Stimulated activated memory B cell treated with anti-CD40 and anti-IgM and Interleukin-4, amounts not matched to agents 10 μg/mL and 1 μg/mL and 100 μg/mL, for 72 hours (primary cell): Measurements from ENCODE around the gene CLSTN3.
"Not testable (repeated sequence)": the region's sequence is repeated elsewhere in the genome, so short reads cannot be mapped to it uniquely, and the experiment has no call there.

Experiments
- ATAC-seq: fragments of 150-1000 bp; cut with Tn5 transposase; 2 replicates; pipeline ENCODE4 v1.10.0; 2021
- H3K27ac Mint-ChIP-seq: one replicate; pipeline ENCODE4 v1.8.0; 2022; ENCODE audit warnings: mild to moderate bottlenecking, mixed read lengths
- H3K27me3 Mint-ChIP-seq: one replicate; pipeline ENCODE4 v1.8.0; 2022; ENCODE audit warnings: mixed read lengths
- H3K36me3 Mint-ChIP-seq: one replicate; pipeline ENCODE4 v1.8.0; 2022; ENCODE audit warnings: mixed read lengths
- H3K4me1 Mint-ChIP-seq: one replicate; pipeline ENCODE4 v1.8.0; 2022; ENCODE audit warnings: mixed read lengths
- H3K4me3 Mint-ChIP-seq: one replicate; pipeline ENCODE4 v1.8.0; 2022; ENCODE audit warnings: mild to moderate bottlenecking, moderate library complexity, mixed read lengths
- H3K9me3 Mint-ChIP-seq: one replicate; pipeline ENCODE4 v1.8.0; 2022; ENCODE audit warnings: mixed read lengths

CLSTN3 gene

DNA sequence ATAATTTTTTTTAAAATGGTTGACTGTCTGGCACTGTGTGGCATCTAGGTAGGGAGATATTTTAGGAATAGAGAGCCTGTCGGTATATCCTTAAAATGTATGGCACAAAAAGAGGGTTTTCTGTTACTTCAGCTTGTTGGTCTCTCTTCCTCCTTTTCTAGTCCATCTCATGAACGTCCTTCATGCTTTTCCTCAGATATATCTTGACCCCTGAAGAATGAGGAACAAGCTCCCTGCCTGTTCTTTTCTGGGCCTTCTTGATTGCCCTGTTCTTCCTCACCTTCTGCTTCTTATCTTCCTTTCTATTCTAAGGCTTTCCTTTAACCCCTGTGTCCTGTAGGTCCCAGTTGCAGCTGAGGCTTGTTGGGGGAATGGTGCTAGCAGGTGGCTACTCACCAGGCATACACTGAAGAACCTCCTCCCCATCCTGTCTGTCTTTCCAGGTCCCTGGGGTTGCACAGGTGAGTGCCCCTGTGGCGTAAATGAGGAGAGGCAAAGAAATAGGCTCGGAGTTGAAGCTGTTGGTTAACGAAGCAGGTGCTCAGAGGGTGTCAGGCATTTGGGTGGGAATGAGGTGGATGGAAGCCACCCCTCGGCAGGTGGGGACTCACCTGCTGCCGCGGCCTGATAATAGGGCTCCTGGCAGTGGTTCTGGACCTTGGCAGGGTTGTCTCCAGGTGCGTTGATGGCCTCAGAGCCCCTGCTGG, 30.7 kb upstream of the CLSTN3 start:
- Mint-ChIP-seq H3K4me1 (peaks cover 6% of the 10 kb centered on the region), H3K36me3 (peaks cover 24% of the 10 kb centered on the region), H3K27me3 (no peaks in the 10 kb centered on the region), H3K9me3 (no peaks in the 10 kb centered on the region), H3K27ac (no peak overlapping the region), H3K4me3 (no peak overlapping the region)
- no peak for ATAC-seq

DNA sequence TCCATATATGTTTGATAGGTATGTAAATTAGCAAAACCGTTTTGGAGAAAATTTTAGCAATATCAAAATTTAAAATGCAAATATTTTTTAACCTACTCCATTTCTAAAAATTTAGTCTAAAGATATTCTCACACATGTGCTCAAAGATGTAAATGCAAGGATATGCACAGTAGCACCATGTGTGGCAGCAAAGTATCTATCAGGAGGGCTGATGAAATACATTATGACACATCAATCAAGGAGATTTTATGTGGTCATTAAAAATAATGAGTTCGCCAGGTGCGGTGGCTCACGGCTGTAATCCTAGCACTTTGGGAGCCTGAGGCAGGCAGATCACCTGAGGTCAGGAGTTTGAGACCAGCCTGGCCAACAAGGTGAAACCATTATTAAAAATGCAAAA, 29.9 kb upstream of the CLSTN3 start:
- peaks cover 2% of the 10 kb centered on the region for H3K4me1 Mint-ChIP-seq
- no peaks in the 10 kb centered on the region for H3K9me3 Mint-ChIP-seq
- no peak overlapping the region for H3K4me3 Mint-ChIP-seq
- peaks cover 24% of the 10 kb centered on the region for H3K36me3 Mint-ChIP-seq
- no peak for ATAC-seq
- H3K27me3 Mint-ChIP-seq = no peaks in the 10 kb centered on the region
- no peak overlapping the region for H3K27ac Mint-ChIP-seq

DNA sequence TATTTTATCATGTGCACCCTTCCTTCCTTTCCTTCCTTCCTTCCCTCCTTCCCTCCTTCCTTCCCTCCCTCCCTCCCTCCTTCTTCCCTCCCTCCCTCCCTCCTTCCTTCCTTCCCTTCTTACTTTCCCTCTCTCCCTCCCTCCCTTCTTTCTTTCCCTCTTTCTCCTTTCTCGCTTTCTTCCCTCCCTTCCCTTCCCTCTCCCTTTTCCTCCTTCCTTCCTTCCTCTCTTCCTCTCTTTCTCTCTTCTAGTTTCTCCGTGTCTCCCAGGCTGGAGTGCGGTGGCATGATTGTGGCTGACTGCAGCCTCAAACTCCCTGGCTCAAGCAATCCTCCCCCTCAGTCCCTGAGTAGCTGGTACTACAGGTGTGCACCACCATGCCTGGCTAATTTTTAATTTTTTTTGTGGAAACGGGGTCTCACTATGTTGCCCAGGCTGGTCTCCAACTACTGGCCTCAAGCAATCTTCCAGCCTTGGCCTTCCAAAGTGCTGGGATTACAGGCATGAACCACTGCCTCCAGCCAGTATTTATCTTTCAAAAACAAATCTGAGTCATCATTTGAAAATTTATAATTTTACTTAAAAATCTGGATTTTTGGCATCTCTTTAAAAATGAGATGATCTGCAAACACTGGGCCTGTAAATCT, 29.0 kb upstream of the CLSTN3 start:
- Mint-ChIP-seq H3K4me1 (peaks cover under 1% of the 10 kb centered on the region), H3K9me3 (peaks cover 5% of the 10 kb centered on the region), H3K27ac (no peak overlapping the region), H3K27me3 (no peaks in the 10 kb centered on the region), H3K4me3 (no peak overlapping the region), H3K36me3 (peaks cover 34% of the 10 kb centered on the region)
- no peak for ATAC-seq

DNA sequence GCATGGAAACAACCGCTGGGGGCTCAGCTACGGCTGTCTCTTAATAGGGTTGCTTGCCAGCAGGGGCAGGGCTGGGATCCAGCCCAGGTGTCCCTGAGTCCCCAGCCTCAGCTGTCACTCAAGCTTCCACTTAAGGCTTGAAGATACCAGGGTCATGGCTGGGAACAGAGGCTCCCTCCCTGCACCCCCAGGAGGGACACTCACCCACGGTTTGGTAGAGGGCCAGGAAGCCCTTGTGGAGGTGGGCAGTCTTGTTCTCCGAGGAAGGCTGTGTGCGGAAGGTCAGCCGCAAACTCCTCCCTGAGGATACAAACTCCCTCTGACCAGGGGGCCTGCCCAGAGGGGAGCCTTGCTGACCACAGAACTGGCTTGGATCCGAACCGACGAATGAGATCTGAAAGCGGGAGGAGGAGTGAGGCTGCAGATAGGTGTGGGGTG, 28.5 kb upstream of the CLSTN3 start:
- H3K27ac Mint-ChIP-seq = no peak overlapping the region
- no peaks in the 10 kb centered on the region for H3K27me3 Mint-ChIP-seq
- peaks cover 5% of the 10 kb centered on the region for H3K4me1 Mint-ChIP-seq
- no peak overlapping the region for H3K4me3 Mint-ChIP-seq
- H3K36me3 Mint-ChIP-seq = peaks cover 39% of the 10 kb centered on the region
- H3K9me3 Mint-ChIP-seq = peaks cover 9% of the 10 kb centered on the region
- peak; percentile 36 for ATAC-seq

DNA sequence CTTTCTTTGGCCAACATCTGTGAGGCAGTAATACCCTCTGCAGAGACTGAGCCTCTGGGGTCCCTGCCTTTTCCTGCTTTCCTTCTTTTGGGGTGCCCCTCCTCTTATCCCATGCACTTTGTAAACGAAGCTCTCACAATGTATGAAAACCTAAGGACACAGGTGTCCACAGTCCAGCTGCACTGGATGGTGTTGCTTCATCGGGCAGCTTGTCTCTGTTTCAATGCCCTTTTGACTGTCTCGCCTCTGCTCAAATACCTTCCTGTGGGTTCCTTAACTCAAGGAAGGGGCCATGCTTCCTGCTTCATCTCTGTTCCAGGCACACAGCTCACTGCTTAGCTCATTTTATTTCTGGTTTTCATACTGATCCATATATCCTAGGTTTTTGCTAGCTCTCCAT, 27.6 kb upstream of the CLSTN3 start:
- H3K9me3 Mint-ChIP-seq = peaks cover 9% of the 10 kb centered on the region
- ATAC-seq = no peak
- no peaks in the 10 kb centered on the region for H3K27me3 Mint-ChIP-seq
- H3K4me3 Mint-ChIP-seq = no peak overlapping the region
- peaks cover 6% of the 10 kb centered on the region for H3K4me1 Mint-ChIP-seq
- no peak overlapping the region for H3K27ac Mint-ChIP-seq
- H3K36me3 Mint-ChIP-seq = peaks cover 40% of the 10 kb centered on the region

DNA sequence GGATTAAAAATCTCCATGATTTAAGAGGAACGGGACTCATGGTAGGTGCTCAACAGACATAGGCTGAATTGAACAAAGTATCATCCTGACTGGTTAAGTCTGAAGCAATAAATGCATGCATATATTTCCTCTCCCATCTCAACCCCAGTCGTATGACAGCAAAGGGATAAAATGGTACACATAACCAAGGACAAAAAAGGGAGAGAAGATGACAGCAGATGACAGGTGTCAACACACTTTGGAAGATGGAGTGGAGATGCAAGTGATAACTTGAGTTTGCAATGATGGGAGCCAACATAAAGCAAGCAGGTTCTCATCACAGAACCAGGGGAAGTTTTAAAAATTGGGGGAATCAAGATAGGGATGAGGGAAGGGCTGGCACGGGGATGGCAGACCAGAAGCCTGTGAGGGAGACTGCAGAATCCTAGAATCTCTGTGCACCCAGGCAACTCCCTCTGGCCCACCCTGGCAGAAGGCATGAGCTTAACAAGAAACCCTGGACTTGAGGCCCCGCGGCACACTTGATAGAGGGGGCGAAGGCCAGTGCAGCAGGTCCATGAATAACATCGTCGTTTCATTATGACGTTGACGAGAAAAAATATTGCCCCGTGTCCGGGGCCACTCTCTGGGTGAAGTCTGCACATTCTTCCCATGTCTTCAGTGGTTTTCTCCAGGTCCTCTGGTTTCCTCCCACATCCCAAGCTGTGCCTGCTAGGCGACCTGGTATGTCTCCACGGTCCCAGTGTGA, 26.2 kb upstream of the CLSTN3 start:
- H3K36me3 Mint-ChIP-seq = peaks cover 33% of the 10 kb centered on the region
- peaks cover 18% of the 10 kb centered on the region for H3K4me1 Mint-ChIP-seq
- no peaks in the 10 kb centered on the region for H3K27me3 Mint-ChIP-seq
- H3K4me3 Mint-ChIP-seq = no peak overlapping the region
- H3K27ac Mint-ChIP-seq = peak overlapping the region; percentile 5
- no peak for ATAC-seq
- peaks cover 9% of the 10 kb centered on the region for H3K9me3 Mint-ChIP-seq

DNA sequence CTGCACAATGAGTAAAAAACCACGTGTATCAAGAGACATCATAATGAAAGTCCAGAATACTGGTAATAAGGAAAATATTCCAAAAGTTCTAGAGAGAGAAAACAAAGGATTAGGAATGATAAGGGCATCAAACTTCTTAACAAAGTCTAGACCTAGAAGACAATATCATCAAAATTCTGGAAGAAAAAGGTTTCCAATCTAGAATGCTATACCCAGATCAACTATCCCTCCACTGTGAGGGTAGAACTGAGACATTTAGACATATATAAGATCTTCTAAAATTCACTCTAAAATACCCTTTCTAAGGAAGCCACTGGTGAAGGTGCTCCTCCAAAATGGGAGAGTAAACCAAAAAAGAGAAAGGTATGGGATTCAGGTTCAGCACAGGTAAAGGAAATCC, 24.1 kb upstream of the CLSTN3 start:
- Mint-ChIP-seq H3K4me1 (peaks cover 33% of the 10 kb centered on the region), H3K27ac (no peak overlapping the region), H3K4me3 (no peak overlapping the region), H3K27me3 (no peaks in the 10 kb centered on the region), H3K36me3 (peaks cover 33% of the 10 kb centered on the region), H3K9me3 (peaks cover 9% of the 10 kb centered on the region)
- no peak for ATAC-seq

DNA sequence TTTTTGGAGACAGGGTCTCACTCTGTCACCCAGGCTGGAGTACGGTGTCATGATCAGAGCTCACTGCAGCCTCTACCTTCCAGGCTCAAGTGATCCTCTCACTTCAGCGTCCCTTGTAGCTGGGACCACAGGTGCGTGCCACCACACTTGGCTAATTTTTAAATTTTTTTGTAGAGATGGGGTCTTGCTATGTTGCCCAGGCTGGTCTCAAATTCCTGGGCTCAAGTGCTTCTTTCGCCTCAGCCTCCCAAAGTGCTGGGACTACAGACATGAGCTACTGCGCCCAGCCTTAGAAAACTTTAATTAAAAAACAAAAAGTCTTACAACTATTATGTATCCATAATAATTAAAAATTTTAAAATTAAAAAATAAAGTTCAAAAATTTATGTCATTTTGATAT, 23.0 kb upstream of the CLSTN3 start:
- not testable (repeated sequence) for H3K27me3 Mint-ChIP-seq, H3K27ac Mint-ChIP-seq, ATAC-seq, H3K9me3 Mint-ChIP-seq, H3K4me3 Mint-ChIP-seq
- Mint-ChIP-seq H3K4me1 (peaks cover 33% of the 10 kb centered on the region), H3K36me3 (peaks cover 26% of the 10 kb centered on the region)

DNA sequence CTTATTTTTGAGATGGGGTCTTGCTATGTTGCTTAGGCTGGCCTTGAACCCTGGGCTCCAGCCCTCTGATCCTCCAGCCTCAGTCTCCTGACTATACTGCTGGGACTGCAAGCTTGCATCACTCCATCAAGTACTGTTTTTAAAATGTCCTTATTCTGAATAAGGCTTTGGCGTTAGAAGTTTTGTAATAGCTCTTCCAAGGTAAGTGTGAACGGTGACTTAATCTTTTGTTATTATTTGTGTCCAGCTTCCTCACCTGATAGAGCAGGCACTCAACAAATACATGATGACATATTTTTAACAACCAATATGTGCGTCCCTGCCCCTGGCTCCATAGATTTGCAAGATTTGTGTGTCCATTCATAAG, 22.6 kb upstream of the CLSTN3 start:
- Mint-ChIP-seq H3K27ac (peak overlapping the region; percentile 98), H3K27me3 (no peaks in the 10 kb centered on the region), H3K4me3 (peak overlapping the region; percentile 94), H3K36me3 (peaks cover 23% of the 10 kb centered on the region), H3K4me1 (peaks cover 33% of the 10 kb centered on the region), H3K9me3 (peaks cover 9% of the 10 kb centered on the region)
- no peak for ATAC-seq

DNA sequence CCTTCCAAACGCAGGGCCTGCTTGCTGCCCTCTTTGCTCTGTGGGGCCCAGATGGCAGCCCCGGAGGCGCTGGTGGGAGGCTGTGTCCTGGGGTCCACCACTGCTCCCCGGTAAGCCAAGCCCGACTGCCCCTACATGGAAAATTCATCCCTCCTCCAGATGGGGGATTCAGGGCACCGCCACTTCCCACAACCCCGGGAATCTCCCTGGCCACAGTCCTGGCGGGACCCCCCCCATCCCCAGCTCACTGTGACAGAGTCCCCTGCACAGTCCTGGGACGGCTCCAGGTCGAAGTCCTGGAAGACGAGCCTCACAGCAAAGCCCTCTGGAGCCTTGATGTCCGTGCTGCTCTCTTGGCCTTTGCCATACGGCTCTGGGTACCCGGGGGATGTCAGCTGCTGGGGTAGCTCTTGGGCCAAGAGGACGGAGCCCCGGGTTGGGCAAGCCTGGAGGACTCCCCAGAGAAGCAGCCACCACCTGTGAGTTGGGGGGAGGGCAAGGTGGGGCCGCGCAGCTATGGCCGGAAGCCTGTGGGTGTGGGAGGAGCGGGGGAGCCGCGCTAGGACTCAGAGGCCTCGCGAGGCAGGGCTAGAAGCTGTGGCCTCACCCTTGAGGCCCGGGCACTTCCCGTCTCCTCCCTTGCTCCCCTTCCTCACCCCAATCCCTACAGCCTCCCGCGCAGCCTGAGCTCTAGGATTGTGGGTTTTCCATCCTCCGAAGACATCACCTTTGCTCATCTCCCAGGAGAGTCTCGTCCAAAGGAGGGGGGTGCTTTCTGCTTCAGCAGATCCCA, 22.0 kb upstream of the CLSTN3 start:
- Mint-ChIP-seq H3K9me3 (peaks cover 9% of the 10 kb centered on the region), H3K27ac (peak overlapping the region; percentile 98), H3K36me3 (peaks cover 21% of the 10 kb centered on the region), H3K4me3 (peak overlapping the region; percentile 94), H3K27me3 (no peaks in the 10 kb centered on the region), H3K4me1 (peaks cover 34% of the 10 kb centered on the region)
- peak; percentile 97 for ATAC-seq

DNA sequence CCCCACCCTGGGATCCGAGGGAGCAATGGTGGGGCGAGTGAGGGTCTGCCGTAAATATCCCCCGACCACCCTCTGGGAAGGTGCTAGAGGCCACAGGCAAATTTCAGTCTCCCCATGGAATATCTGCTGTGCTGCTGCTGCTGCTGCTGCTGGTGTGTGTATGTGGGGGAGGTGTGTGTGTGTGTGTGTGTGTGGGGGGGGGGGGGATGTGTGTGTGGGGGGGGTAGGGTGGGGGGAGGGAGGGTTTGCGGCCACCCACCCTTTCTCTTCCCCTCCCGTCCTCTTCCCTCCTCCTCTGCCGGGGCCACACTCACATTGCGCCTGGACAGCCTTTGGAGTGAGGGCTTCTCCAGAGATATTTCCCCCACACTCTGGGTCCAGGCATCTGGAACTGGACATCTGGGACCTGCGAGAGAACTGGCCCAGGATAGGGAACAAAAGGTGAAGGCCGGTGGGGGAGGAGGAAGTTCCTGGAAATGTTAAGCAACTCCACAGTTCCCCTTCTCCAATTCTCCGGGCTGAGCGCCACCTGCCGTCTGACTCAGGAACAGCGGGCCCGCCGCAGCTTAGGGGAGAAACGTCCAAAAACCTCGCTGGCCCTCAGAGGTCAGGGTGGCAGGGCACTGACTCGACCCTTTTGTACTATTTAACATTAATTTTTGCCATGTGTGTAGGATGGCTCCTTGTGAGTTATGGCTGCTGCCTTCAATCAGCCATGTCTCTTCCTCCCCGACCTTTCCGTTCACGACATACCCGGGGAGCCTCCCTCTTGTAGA, 21.2 kb upstream of the CLSTN3 start, which contains the start of gene C1RL:
C1RL (minus strand) TSS at position 419 of the 776 bp plus-strand sequence; CDS start at position 385, 34 bp downstream.
- Mint-ChIP-seq H3K27me3 (no peaks in the 10 kb centered on the region), H3K9me3 (peaks cover 9% of the 10 kb centered on the region), H3K4me3 (peak within 1 kb of the TSS; percentile 94), H3K36me3 (peaks cover 19% of the 10 kb centered on the region), H3K27ac (peak within 1 kb of the TSS; percentile 98), H3K4me1 (peaks cover 39% of the 10 kb centered on the region)
- peak; percentile 61 for ATAC-seq

DNA sequence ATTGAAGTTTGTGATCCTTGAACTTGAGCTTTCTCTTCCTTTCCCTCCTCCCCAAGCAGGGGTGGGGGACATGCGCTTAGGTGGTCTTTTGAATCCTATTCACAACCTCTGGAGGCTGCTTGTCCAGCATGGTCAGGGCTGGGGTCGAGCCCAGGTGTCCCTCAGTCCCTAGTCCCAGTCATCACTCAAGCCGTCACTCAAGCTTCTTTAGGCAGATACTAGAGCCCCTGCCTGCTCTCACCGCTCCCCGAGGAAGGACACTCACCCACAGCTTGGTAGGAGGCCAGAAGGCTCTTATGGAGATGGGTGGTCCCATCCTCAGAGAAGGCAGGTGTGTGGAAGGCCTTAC, 20.6 kb upstream of the CLSTN3 start:
- Mint-ChIP-seq H3K4me1 (peaks cover 39% of the 10 kb centered on the region), H3K36me3 (peaks cover 22% of the 10 kb centered on the region), H3K27ac (peak overlapping the region; percentile 98), H3K9me3 (peaks cover 9% of the 10 kb centered on the region), H3K27me3 (no peaks in the 10 kb centered on the region), H3K4me3 (peak overlapping the region; percentile 94)
- ATAC-seq = no peak

DNA sequence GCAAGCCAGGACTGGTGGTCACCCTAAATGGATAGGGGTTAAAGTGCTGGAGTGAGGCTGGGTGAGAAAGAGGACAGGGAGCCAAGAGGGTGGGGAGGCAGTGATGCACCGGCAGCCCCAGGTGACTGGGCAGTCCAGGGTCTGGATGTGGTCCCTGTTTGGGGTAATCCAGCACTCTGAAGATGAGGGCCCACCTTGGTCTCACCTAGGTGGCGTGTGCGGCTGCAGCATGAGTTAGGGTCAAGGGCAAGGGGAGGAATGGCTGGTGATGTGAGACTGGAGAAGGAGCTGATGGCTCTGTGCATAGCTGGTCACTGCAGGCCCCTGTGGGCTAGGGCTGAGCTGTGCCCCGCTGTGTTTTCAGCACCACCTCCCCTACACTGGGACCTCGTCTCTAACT, 19.5 kb upstream of the CLSTN3 start:
- Mint-ChIP-seq H3K9me3 (peaks cover 7% of the 10 kb centered on the region), H3K36me3 (peaks cover 26% of the 10 kb centered on the region), H3K4me3 (no peak overlapping the region), H3K27me3 (no peaks in the 10 kb centered on the region), H3K4me1 (peaks cover 39% of the 10 kb centered on the region), H3K27ac (no peak overlapping the region)
- no peak for ATAC-seq

DNA sequence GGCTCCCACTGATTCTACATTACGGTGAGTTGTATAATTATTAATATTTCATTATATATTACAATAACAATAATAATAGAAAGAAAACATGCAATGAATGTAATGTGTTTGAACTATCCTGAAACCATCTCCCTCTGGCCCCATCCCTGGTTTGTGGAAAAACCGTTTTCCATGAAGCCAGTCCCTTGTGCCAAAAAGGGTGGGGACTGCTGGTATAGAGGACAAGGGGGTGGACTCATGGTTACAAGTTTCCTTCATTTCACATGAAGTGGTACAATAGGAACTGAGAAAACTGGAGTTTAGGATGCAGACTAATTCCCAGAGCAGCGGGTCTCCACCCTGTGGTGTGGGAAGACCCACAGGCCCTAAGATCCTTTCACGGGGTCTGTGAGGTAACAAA, 18.1 kb upstream of the CLSTN3 start:
- no peaks in the 10 kb centered on the region for H3K27me3 Mint-ChIP-seq
- H3K9me3 Mint-ChIP-seq = no peaks in the 10 kb centered on the region
- no peak for ATAC-seq
- H3K4me1 Mint-ChIP-seq = peaks cover 35% of the 10 kb centered on the region
- H3K36me3 Mint-ChIP-seq = peaks cover 27% of the 10 kb centered on the region
- H3K4me3 Mint-ChIP-seq = no peak overlapping the region
- H3K27ac Mint-ChIP-seq = no peak overlapping the region
